HG02973 (cell line): ENCODE measurements around the gene RBM14.
"Not testable (repeated sequence)": the region's sequence is repeated elsewhere in the genome, so short reads cannot be mapped to it uniquely, and the experiment has no call there.

Experiments
- ATAC-seq: cut with Tn5 transposase; IDR thresholded peaks from one replicate; pipeline ENCODE4 v1.9.1; 2021; ENCODE audit warnings: moderate library complexity; ENCODE audit not compliant: unreplicated experiment

Gene RBM14

DNA sequence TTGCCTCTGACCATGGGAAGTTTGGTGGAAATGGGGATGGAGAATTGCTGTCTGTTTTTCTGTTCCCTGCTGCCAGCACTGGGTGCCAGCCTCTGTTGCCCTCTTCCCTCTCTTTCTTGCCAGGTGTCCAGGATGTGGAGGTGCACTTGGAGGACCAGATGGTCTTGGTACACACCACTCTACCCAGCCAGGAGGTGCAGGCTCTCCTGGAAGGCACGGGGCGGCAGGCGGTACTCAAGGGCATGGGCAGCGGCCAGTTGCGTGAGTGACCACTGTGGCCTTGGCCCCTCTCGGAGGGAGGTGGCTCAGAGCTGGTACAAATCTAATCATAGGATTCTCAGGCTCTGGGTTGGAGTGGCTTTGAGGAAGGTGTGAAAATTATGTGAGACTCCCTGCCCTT is 17.4 kb upstream of the RBM14 start:
- no peak for ATAC-seq

DNA sequence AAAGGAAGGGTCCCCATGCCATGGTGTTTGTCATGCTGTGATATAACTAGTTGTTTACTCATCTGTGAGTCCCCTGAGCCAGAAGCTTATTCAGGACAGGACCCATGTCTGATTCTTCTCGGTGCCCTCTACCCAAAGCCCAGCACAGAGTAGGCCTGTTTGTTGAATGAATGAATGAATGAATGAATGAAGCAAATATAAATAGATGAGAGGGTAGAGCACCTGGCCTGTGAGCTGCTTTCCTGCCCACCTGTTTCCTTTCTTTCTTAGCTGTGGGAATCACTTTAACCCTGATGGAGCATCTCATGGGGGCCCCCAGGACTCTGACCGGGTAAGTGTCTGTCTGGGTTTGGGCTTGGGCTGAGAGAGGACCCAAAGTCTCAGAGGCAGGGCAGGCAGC is 16.2 kb upstream of the RBM14 start:
- no peak for ATAC-seq

GRCh38 chr11:66600631-66601233 is 15.7 kb upstream of the RBM14 start:
- ATAC-seq: no peak

DNA sequence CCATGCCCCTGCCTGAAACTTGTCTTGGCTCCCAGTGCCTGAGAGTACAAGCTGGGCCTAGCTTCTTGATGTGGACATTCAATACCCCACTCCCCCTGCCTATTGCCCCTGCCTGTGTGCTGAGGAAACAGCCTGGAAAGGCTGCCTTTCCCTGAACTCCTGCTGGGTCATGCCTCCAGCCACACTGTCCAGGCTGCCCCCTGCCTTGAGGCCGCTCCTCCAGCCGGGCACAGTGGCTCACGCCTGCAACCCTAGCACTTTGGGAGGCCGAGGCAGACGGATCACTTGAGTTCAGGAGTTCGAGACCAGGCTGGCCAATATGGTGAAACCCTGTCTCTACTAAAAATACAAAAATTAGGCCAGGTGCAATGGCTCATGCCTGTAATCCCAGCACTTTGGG is 13.4 kb upstream of the RBM14 start:
- ATAC-seq: no peak

DNA sequence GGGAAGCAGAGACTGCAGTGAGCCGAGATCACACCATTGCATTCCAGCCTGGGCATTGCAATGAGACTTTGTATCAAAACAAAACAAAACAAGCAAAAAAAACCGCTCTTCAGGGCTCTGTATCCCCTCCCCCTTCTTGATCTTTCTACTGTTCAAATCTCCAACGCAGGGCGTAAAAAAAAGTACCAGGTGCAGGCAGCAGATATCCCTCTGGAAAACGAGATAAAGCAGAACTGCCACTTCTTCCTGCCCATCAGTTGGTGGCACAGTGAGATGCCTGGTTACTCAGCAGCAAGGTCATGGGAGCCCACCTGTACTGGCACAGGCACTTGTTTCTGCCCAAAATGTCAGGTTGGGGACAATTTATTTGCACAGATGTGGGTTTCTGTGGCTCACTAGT is 12.3 kb upstream of the RBM14 start:
- ATAC-seq: no peak

GRCh38 chr11:66606608-66607007 is 9.8 kb upstream of the RBM14 start:
- not testable (repeated sequence) for ATAC-seq

- ATAC-seq: no peak
Measured at GRCh38 chr11:66607126-66607834, 9.2 kb upstream of the RBM14 start.

GRCh38 chr11:66609721-66610617 is 6.5 kb upstream of the RBM14 start:
- no peak for ATAC-seq

GRCh38 chr11:66612458-66612857 is 4.0 kb upstream of the RBM14 start:
- ATAC-seq: no peak

GRCh38 chr11:66614073-66614472 is 2.4 kb upstream of the RBM14 start:
- ATAC-seq: no peak

DNA sequence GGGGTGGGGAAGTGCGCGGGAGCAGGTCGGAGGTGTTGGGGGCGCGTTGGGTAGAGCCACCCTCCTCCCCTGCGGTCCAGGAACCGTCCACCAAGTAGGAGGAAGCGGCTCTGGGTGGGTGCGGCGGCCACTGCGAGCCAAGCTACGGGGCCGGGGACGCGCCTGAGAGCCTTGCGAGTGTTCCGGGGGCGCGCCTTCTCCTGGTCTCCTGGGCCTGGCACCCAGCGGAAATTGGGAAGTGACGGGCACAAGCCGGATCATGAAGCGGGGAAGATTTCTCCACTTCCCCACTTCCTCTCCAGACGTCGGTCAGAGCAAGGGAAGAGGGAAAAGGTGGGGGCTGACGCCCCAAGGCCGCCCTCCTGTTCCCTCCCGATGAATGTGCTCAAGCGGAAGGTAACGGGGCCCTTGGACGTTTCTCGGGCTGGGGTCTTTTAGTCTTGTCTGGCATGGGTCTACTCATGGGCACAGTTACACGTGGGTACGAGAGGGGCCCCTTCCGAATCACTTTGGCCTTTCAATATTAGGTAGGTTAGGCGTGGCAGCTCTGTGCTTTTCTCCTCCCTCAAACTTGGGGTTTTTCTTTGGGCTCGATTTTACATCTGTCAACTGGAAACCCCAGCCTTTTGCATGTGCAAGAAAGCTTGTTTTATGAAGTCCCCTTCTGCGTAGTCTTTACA is 865 bp downstream of the RBM14 start:
- no peak for ATAC-seq

- ATAC-seq: no peak
Measured at GRCh38 chr11:66619080-66619554, 2.7 kb downstream of the RBM14 start.

DNA sequence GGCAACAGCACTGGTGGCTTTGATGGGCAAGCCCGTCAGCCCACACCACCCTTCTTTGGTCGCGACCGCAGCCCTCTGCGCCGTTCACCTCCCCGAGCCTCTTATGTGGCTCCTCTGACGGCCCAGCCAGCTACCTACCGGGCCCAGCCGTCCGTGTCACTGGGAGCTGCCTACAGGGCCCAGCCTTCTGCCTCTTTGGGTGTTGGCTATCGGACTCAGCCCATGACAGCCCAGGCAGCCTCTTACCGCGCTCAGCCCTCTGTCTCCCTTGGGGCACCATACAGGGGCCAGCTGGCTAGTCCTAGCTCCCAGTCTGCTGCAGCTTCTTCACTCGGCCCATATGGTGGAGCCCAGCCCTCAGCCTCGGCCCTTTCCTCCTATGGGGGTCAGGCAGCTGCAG is 8.0 kb downstream of the RBM14 start:
- ATAC-seq: no peak

- no peak for ATAC-seq
Measured at GRCh38 chr11:66625041-66625751, 8.8 kb downstream of the RBM14 start.

- ATAC-seq: no peak
Measured at GRCh38 chr11:66625752-66626149, 9.3 kb downstream of the RBM14 start.

DNA sequence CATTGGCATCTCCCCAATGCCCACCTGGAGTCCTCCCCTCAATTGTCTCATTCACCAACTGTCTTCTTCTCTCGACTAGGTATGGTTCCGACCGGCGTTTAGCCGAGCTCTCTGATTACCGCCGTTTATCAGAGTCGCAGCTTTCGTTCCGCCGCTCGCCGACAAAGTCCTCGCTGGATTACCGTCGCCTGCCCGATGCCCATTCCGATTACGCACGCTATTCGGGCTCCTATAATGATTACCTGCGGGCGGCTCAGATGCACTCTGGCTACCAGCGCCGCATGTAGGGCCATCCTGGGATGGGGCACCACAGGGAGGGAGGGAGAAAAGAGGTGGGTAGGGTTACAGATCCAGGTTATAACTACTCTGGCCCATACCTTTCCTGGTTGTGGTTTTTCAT is 10.0 kb downstream of the RBM14 start:
- ATAC-seq: no peak

GRCh38 chr11:66626926-66627325 is 10.5 kb downstream of the RBM14 start:
- ATAC-seq: no peak

DNA sequence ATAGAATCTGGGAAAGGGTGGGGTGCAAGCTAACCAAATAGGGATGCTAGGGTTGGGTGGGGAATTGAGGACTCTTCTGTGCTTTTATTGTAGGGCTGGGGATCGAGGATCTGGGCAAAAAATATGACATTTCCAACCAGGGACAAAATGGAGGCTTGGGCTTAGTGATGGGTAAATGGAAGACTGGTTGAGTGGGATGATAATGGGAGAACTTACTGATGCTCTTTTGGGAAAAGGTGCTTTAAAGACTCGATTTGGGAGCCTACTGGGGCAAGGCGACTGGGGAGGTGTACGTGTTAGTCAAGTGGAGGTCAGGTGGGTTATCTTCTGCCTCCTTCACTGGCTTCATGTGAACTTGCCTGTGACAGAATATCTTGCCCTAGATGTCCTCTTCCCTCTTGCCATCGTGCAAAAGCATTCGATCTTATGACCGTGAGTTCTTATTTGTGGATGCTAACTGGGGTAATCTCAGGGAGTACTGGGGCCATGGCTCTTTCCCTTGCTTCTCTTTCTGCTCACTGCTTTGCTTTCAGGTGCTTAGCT is 11.7 kb downstream of the RBM14 start:
- no peak for ATAC-seq

DNA sequence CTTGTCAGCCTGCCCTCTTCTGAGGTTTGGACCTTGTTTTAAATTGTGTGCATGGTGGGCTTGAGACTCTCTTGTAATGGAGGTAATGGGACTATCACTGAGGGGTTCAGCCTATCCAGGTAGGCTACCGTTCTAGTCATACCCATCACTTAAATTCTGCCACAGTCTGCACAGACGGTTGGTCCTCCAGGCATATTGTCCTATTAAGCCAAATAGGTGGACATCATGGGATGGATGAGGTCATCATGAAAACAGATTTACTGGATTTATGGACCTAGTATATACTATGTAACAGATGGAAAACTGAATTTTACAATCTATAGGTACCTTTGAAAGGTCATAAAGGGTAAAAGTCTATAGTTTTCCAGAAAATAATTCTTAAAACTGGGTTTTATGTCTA is 12.9 kb downstream of the RBM14 start:
- ATAC-seq: no peak

GRCh38 chr11:66631883-66632282 is 15.5 kb downstream of the RBM14 start:
- no peak for ATAC-seq
